Thyroid gland (tissue), 4 donors: Measurements from ENCODE around the gene TREML2.

Experiments
- POLR2A ChIP-seq, 2 donors: fragments of 450-650 bp; IDR thresholded peaks; one replicate each; pipeline ENCODE4 v1.6.1; 2017; ENCODE audit warnings: antibody characterized with exemption in 2 of 2, mild to moderate bottlenecking in 2 of 2, moderate library complexity in 1 of 2
- TF ChIP-seq, protein P1 (sequence below), 6 experiments: fragments of 200-600 bp in 3 of 6; fragments of 450-650 bp in 3 of 6; sonication (generic) in 3 of 6; IDR thresholded peaks; one replicate each; pipeline ENCODE4 v1.5.1; 2016 to 2019; ENCODE audit warnings: antibody characterized with exemption in 6 of 6, mild to moderate bottlenecking in 2 of 6, inconsistent platforms in 1 of 6, moderate library complexity in 1 of 6

- TF ChIP-seq, protein P1, sequence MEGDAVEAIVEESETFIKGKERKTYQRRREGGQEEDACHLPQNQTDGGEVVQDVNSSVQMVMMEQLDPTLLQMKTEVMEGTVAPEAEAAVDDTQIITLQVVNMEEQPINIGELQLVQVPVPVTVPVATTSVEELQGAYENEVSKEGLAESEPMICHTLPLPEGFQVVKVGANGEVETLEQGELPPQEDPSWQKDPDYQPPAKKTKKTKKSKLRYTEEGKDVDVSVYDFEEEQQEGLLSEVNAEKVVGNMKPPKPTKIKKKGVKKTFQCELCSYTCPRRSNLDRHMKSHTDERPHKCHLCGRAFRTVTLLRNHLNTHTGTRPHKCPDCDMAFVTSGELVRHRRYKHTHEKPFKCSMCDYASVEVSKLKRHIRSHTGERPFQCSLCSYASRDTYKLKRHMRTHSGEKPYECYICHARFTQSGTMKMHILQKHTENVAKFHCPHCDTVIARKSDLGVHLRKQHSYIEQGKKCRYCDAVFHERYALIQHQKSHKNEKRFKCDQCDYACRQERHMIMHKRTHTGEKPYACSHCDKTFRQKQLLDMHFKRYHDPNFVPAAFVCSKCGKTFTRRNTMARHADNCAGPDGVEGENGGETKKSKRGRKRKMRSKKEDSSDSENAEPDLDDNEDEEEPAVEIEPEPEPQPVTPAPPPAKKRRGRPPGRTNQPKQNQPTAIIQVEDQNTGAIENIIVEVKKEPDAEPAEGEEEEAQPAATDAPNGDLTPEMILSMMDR (IDR thresholded peaks at IDR 0.05): no peak
- no peak for TF ChIP-seq POLR2A (IDR thresholded peaks at IDR 0.05)
Observed at GRCh38 chr6:41222045-41222444, 21.1 kb upstream of the TREML2 start.
